Right renal cortex interstitium (tissue), 3 donors: Measurements from ENCODE around the gene CDKL2. TPM values are rescaled to one million over a fixed set of nuclear protein-coding genes. Genes with fewer than 3 reads are reported as not detected.
"Not testable (repeated sequence)": the region's sequence is repeated elsewhere in the genome, so short reads cannot be mapped to it uniquely, and the experiment has no call there.

ENCODE experiments used
- DNase-seq, 3 donors: peaks; one replicate each; pipeline ENCODE4 v3.0.0-alpha.2; 2013; ENCODE audit warnings: low read depth in 3 of 3, low spot score in 2 of 3
- polyA plus RNA-seq, 3 donors: library from polyadenylated mRNA; unstranded; fragments of 120-200 nt; gene quantifications; one replicate each; pipeline ENCODE4 v1.2.1, GENCODE V29; 2013; ENCODE audit not compliant: insufficient read length in 3 of 3

The CDKL2 gene
- polyA plus RNA-seq, 3 donors: 11.3 to 14.6 (median 11.8) TPM

GRCh38 chr4:75555294-75556164, 74.8 kb downstream of the CDKL2 start, which contains the start of gene ODAPH:
ODAPH (plus strand) TSS chr4:75556066; CDS start chr4:75556083, 17 bp downstream.
- no peak for DNase-seq

- no peak for DNase-seq
These were observed 77.9 kb downstream of the CDKL2 start for GRCh38 chr4:75552452-75552851.

GRCh38 chr4:75549019-75549418, 81.3 kb downstream of the CDKL2 start:
- no peak for DNase-seq

- no peak for DNase-seq
These were observed 82.5 kb downstream of the CDKL2 start for GRCh38 chr4:75547647-75548387.

- DNase-seq: no peak
These were observed 84.8 kb downstream of the CDKL2 start for GRCh38 chr4:75545526-75545925.

- no peak for DNase-seq
These were observed 85.5 kb downstream of the CDKL2 start for GRCh38 chr4:75544870-75545269.

- DNase-seq: not testable (repeated sequence)
These were observed 86.1 kb downstream of the CDKL2 start for GRCh38 chr4:75544220-75544619.

GRCh38 chr4:75542824-75543223, 87.5 kb downstream of the CDKL2 start:
- no peak for DNase-seq

- not testable (repeated sequence) for DNase-seq
These were observed 93.0 kb downstream of the CDKL2 start for GRCh38 chr4:75537308-75537707.

- DNase-seq: not testable (repeated sequence)
These were observed 96.4 kb downstream of the CDKL2 start for GRCh38 chr4:75533926-75534325.

GRCh38 chr4:75533339-75533887, 96.9 kb downstream of the CDKL2 start:
- DNase-seq: not testable (repeated sequence)

GRCh38 chr4:75531536-75532143, 98.7 kb downstream of the CDKL2 start:
- not testable (repeated sequence) for DNase-seq

GRCh38 chr4:75530556-75531322, 99.6 kb downstream of the CDKL2 start:
- DNase-seq: no peak

Other genes with a start within 250 kb of the CDKL2 start
- gene RCHY1, start 116.1 kb downstream of the CDKL2 start, polyA plus RNA-seq: 10 to 100 TPM; 57.2 to 65.0 (median 59.9) TPM
- gene THAP6, start 116.1 kb downstream of the CDKL2 start, polyA plus RNA-seq: 10 to 100 TPM; 19.3 to 24.4 (median 23.7) TPM
- under 1 TPM in 1 of 3 donors, not detected in 2; 0.29 TPM for gene ODAPH, start 74.5 kb downstream of the CDKL2 start, polyA plus RNA-seq
- gene G3BP2, start 42.9 kb upstream of the CDKL2 start, polyA plus RNA-seq: 100 to 1,000 TPM; 172 to 191 (median 174) TPM
- gene USO1, start 94.0 kb upstream of the CDKL2 start, polyA plus RNA-seq: 10 to 100 TPM; 84.2 to 91.1 (median 85.6) TPM